ENCODE measurements around the gene EMP1.

EMP1 gene

DNA sequence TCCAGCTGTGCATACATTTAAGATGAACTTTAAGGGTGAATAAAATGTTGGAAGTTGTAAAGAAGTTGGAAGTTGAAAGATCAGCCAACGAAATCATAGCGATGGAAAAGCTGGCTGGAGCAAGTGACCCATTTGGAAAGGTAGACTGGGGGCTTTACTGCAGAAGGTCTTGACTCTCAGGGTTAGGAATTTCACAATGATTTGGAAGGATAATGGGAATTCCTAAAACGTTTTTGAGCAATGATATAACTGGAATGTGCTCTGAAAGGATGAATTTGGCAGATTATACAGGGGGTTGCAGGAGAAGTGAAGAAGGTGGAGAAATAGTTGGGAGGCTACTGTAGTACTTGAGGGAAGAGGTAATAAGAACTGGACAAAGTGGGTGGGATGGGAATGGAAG, 27.4 kb downstream of the EMP1 start:
- DNase-seq = peak; percentile 76

DNA sequence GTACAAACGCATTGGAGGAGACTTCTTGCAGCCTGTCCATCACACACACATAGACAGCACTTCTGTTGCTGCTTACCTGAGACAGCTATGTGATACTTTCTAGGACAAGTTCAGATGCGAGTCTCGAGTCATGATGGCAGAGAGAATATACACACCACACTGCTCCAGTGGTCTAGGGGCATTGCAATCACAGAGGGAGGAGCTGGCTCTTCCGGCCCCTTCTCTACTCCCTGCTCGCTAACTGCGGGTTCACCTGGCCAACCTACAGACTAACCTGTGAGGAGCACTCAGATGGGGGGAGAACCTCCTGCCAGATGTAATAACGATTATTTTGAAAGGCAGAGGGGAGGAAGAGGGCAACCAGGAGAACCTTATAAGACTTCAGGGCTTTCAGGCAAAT, 30.7 kb downstream of the EMP1 start:
- DNase-seq = no peak

DNA sequence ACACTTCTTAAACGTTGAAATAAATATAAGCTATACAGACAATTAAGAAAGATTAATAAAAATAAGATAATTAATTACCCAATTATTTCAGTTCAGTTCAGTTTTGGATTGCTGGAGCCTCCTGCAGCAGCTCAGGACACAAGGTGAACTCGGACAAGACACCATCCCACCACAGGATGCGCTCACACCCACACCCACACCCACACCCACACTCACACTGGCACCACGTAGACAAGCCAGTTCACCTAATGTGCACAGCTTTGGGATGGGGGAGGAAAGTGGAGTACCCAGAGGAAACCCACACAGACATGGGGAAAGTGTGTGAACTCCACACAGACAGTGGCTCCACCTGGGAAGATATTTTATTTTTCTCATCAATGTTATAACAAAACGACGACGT, 32.1 kb downstream of the EMP1 start:
- no peak for DNase-seq

DNA sequence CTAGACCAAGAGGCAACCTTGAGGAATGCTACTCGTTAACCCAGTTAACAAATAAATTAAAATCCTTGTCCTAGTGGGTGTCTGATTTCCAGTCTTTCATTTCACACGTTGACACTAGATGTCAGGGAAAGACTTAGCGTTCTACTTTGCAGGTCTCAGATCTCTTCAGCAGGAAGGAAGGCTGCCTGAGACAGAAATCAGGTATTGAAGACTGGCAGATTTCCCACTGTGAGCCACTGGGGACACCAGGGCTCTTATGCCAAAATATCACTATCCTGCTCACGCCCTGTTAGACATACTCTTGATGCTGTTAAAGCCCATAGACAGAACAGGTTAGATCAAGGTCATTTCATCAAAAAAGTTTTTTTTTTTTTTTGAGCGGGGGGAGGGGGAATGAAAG, 33.0 kb downstream of the EMP1 start:
- no peak for DNase-seq

DNA sequence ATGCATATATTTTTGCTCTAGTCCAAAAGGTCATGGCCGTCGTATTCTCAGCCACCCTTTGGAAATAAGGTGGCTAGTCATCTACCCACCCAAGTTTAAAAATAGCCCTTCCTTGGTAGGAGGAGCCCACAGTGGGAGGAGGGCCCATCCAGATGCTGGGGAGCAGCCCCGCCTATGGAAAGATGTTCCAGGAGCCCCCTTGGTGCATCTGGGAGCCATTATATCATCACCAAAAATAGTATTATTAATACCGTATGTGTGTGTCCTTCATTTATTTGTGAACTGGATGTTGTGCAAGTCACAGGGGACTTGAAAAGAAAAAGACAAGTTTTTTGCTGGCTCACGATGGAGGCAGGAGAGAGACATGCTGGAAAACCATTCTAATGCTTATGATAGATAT, 34.0 kb downstream of the EMP1 start:
- DNase-seq = no peak

DNA sequence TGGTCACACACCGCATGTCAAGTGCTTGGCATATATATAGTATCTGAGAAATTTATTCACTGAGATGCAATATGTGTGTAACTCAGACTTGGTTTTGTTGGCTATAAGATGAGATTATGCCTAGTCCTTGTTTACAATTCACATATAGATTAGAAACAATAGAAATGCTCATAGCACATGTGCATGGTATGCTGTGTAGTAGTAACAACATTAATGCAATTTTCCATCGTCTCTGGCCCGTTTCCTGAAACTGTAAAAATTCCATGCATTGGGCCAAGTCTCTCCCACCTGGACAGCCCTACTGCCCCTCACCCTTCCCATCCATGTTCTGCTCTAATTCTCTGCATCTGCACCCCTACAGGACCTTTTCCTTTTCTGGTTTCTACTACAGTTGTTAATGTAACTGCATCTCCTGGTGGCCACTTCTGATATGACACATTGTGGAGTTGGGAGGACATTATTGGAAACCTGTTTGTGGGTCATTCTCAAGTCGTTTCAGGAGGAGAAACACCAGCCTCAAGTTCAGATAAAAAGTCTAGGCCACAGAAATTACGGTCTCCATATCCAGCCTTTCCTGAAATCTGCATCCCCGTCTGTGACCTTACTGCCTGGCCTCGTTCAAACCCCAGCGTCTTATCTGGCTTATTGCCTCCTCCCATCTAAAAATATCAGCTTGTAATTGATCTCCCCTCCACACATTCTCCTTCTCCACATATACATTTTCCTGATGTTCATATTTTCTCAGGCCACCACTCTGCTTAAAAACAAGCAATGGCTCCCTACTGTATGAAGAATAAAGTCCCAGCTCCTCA, 37.5 kb downstream of the EMP1 start:
- peak; percentile 69 for DNase-seq

DNA sequence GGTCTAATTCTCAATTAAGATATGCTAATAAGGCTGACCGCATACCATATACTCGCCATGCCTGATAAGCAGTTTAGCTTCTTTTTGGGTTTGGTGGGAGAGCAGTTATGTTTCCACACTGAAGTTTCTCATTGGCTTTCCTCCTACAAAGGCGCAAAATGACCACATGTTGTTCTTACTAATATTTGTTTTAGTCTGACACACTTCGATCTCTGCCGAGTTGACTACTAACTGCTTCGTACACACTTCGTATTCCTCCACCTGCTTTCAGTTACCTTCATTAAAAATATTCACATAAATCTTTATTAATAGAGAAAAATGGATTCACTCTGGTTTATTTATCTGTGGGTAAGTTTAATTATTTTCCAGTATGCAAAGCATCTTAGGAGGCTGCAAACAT, 41.7 kb downstream of the EMP1 start:
- no peak for DNase-seq

DNA sequence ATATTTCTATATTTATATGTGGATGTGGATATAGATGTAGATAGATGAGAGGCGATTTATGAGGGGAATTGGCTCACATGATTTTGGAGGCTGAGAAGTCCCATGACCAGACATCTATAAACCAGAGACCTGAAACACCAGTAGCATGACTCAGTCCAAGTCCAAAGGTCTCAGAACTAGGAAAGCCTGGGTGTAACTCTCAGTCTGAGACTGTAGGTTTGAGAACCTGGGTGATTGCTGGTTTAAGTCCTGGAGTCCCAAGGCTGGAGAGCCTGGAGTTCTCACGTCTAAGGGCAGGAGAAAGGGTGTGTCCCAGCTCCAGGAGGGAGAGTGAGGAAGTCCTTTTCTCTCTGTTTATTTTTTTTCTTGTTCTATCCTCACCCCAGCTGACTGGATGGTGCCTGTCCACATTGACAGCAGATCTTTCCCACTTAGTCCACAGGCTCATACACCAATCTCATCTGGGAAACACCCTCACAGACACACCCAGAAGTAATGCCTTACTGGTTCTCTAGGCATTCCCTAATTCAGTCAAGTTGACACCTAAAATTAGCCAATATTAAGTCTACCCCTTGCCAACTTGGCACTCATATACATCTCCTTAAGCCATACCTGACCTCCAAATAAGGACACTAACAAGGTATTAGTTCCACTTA, 45.4 kb downstream of the EMP1 start:
- DNase-seq = peak; percentile 46

DNA sequence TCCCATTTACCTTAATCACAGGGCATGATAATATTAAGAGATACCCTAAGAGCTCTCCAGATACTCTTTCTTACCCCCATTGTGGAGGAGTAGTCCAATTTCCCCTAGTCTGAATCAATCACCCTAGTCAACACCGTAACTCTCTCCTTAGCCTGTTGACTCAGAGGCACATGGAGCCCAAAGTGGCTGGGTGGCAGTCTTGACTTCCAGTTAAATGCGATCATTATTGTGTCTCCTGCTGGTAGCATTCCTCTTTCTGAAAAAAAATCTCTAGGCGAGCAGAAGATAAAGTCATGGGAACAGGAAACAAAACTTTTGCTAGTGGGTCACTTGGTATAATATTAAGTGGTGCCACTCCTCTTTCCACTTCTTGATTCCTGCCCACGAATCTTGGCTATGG, 46.4 kb downstream of the EMP1 start:
- DNase-seq = no peak

DNA sequence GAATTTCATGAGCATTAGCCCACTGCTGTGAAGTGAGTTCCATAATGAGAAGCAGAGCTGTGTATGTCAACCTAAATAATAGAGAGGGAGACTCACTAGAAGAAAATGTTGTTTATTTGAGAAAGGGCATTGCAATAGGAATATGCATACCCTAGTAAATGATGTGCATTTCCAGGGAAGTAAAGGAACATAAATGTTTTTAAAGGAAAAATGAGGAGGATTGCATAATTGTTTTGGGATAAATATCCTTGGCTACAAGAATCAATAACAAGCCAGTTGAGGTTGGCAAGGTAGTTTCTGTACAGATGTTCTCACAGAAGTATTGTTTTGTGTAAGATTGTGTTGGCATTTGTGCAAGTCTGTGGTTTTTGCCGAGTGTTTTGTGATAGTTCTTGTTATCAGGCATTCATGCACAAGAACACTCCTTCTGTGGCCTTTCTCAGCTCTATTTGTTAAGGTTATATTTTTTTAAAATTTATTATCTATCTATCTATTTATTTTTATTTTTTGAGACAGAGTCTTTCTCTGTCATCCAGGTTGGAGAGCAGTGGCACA, 47.1 kb downstream of the EMP1 start:
- no peak for DNase-seq

DNA sequence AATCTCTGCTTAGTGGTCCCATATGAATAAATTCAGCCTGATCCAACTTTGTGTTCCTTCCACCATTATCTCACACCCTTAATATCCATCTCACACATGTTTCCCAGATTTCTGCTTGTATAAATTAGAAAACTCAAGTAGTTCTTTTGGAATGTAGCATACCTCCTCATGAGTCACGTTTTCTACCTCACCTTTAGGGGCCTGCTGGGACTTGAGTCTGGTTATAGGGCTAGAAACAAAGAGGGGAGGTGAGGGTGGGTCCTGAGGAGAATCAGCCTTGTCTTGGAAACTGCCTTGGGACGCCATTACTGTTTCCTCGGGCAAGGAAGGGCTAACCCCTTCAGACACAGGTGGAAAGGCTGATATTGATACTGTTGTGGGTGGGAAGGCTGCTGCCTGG, 51.1 kb downstream of the EMP1 start:
- DNase-seq = no peak

DNA sequence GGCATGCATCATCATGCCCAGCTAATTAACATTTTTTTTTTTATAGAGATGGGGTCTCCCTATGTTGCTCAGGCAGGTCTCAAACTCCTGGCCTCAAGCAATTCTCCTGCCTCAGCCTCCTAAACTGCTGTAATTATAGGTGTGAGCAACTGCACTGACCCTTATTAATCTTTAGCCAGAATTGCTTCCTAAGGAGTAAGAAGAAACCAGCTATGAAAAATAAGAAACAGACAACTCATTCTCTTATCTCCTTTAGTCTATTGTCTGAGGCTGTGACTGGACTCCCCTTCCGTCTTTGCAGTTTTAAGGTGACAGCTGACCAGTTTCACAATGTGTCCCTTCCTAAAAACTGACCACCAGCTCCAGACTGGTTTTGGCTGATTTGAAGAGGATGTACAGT, 52.4 kb downstream of the EMP1 start:
- DNase-seq = no peak

DNA sequence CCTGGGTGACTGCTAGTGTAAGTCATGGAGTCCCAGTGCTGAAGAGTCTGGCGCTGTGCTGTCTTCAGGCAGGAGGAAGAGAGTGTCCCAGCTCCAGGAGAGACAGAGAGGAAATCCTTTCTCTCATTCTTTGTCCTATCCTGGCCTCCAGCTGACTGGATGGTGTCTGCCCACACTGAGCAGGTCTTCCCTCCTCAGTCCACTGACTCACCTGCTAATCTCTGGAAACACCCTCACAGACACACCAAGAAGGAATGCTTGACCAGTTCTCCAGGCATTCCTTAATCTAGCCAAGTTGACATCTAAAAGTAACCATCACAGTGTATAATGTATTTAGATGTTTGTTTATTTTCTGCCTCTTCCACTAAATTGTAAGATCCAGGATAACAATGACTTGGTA, 53.9 kb downstream of the EMP1 start:
- DNase-seq = peak; percentile 75

DNA sequence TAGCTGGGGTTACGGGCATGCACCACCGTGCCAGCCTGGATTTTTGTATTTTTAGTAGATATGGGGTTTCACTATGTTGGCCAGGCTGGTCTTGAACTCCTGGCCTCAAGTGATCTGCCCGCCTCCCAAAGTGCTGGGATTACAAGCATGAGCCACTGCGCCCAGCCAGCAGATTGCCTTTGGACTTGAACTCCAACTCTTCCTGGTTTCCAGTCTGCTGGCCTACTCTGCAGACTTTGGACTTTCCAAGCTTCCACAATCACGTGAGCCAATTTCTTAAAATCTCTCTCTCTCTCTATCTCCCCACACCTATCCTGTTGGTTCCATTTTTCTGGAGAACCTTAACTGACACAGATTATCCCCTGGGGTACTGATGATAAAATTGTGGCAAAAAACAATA, 55.0 kb downstream of the EMP1 start:
- DNase-seq = no peak

DNA sequence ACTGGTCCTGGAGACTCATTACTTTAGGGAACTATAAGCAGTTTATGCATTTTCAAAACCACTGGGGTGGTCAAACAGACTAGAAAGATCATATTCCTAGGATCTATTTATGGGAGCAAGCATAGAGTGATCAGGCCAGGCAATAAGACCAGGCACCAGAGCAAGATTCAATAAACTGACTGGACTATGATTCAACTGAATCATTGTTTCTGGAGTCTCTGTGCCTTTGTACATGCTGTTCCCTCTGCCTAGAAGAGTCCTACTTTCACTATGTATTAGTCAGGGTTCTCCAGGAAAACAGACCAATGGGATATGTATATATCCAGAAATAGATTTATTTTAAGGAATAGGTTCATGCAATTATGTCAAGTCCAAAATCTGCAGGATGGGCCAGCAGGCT, 55.5 kb downstream of the EMP1 start:
- DNase-seq = no peak

DNA sequence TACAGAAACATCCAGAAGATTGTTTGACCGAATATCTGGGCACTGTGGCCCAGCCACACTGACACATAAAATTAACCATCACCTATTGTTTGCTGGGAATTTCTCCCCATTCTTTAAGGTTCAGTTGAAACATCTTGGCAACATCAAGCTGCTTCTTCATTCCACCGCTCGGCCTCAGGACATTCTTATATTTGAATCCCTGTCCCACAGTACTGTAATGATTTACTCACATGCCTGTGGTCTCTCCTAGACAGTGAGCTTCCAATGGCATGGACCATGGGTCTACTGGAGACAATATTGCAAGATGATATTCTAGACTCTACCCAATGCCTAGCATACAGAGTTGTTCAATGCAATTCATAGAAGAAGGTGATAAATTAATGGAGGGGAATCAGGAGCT, 56.1 kb downstream of the EMP1 start:
- DNase-seq = no peak

DNA sequence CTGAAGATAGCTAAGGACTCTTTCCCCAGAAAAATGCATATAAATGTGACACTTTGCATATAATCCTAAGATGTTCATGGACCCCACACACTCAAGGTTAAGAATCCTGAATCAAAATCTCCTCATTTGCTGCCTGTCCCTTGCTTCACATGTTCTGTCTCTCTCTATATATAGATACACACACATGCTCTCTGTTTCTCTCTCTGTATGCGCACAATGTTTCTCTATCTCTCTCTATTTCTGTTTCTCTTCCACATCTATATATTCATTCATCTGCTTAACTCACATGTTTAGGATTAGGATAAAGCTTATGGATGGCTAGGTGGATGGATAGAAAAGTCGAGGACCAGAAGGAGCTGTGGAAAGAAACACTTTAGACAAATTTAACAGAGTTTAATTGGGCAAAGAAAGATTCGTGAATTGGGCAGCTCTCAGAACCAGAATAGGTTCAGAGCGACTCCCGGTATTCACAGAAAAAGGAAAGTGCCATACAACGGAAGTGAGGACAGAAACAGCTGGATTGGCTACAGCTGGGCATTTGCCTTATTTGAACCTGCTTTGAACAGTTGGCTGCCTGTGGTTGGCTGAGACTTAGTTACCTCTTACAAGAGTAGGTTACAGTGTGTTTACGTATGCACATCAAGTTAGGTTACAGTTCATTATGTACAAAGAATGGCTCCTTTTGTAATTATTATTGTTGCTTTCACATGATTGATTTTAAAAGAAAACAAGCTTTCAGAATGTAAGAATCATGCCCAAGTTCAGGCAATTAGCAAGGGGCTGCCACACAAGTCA, 57.6 kb downstream of the EMP1 start:
- DNase-seq = no peak

DNA sequence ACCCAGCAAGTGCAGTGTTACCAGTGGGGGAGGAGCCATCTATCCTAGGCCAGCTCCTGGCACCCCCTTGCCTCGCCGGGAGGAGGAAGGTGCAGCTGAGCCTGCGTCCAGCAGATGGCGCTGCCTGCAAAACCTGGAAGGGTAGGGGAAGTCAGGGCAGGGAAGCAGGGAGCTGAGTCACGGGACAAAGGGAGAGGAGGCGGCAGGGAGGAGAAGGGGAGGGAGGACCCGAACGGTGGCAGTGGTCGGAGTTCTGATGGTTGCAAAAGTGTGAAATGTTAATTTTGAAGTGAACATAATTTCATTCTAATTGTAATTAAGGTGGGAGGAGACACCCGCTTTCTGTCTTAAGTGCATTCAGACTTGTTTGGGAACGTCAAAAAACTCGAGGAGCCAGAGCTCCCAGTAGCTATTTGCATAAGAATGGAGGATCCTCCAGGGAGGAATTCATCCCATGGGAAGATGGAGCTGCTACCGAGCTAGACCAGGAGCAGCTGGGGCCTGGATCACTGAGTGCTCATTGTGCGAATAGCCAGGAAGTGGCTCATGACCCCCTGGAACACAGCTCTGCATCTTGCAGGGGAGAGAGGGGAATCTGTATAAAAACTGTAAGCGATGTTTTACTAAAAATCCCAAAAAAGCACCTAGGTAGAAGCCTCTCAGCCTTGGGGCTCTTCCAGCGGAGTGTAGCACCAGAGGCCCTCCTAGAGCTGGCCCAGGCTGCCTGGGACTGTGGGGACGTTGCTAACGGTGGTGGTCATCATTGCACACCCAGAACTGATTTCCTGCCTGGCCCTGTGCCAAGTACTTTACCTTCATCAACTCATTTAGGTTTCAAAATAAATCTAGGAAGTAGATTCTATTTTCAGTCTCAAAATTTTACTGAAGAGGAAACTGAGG, 59.5 kb downstream of the EMP1 start:
- peak; percentile 95 for DNase-seq

DNA sequence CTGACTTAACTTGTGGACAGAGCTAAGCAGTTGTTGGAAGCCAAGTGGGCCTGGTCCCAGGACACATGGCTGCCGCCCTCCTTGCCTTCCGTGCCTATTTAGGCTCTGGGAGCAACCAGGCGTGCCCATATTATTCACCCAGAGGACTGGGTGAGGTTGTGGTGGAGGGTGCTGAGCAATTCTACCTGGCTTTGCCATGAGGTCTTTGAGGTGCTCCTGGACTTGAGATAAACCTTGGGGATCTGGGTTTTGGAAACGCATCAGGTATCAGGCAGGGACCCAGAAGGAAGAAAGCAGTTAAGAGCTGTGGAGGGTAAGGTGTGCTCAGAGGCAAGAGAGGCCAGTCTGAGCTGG, 60.1 kb downstream of the EMP1 start:
- no peak for DNase-seq

DNA sequence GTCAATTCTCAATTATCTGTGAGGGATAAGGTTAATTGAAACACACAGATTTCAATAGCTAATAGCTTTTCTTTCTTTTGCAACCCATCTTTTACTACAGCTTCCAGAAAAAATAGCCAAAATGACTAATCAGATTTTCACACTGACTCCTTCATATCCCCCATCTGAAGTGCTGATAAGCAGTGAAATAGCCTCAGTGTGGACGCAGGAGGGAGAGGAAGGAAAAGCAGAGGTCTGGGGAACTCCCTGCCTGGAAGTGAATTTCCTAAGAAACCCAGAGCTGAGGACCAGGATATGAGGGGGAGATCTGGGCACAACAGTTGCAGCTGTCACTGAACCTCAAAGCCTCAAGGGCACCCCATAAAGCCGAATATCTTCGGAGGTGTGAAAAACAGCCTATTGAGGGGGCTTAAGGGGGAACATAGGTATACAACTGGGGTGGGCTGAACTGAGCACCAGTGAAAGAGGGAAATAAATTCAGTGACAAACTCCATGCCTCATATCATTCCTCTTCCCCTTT, 60.9 kb downstream of the EMP1 start:
- no peak for DNase-seq

DNA sequence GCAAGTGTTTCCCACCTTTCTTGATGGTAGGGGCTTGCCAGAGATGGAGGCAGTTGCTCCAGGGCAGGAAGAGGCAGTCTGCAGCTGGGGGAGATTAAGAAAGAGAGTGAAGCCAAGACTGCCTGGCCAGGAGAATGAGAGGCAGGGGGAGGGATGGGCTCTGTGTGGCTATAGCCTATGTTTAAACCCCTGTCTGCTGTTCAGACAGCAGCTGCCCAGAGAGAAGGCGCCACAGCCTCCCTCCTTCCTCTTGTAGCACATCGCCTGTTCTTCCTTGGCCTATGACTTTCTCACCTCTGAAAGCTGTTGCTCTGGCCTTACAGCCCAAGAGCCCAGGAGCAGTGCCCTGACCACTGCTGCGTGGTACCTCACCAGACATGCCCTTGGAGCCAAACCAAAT, 61.7 kb downstream of the EMP1 start:
- no peak for DNase-seq

DNA sequence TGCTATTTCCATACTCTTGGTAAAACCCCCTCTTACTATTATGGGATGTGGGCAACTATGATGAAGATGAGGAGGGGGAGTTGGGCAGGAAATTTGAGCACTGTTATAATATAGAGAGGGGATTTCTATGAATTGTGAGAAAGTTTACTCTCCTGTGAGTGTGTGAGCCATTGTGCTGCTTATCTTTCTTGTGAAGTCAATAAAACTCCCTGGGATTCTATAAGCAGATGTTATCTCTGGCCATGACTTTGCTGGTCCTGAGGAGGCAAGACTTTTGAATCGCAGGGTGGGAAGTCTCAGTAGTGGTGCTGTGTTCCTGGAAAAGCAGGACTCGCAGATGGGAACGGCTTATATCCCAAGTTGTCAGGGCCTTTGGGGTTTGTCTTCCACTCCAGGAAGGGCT, 62.2 kb downstream of the EMP1 start:
- no peak for DNase-seq
